SK-N-SH treated with all-trans-retinoic acid at 6 μM for 48 hours (cell line): ENCODE data around the gene TOR3A.
A peak's percentile ranks its signal among the peaks of the same experiment; 100 is the strongest.

Experiments used
- ATAC-seq: fragments of 200-7000 bp; cut with Tn5 transposase; 3 replicates; pipeline ENCODE4 v1.9.1; 2020; ENCODE audit warnings: mild to moderate bottlenecking, moderate library complexity
- ARNTL ChIP-seq: fragments of 450-650 bp; formaldehyde crosslinking; IDR thresholded peaks from 2 replicates; pipeline ENCODE4 v1.5.0; 2020; ENCODE audit warnings: low read depth, mild to moderate bottlenecking, moderate library complexity, borderline replicate concordance
- BACH2 ChIP-seq: fragments of 250-450 bp; sonication (Bioruptor Pico); IDR thresholded peaks from 2 replicates; pipeline ENCODE4 v1.9.0; 2021; ENCODE audit warnings: mild to moderate bottlenecking, borderline replicate concordance
- CREB5 ChIP-seq: fragments of 250-450 bp; sonication (Bioruptor Pico); IDR thresholded peaks from 2 replicates; pipeline ENCODE4 v1.5.1; 2020; ENCODE audit warnings: low read depth, mild to moderate bottlenecking, moderate library complexity
- CSDC2 ChIP-seq: fragments of 250-450 bp; sonication (Bioruptor Pico); IDR thresholded peaks from 2 replicates; pipeline ENCODE4 v1.5.0; 2020; ENCODE audit warnings: mild to moderate bottlenecking, moderate library complexity
- CSRNP3 ChIP-seq: fragments of 250-450 bp; sonication (Bioruptor Pico); IDR thresholded peaks from 2 replicates; pipeline ENCODE4 v1.5.1; 2021; ENCODE audit warnings: mild to moderate bottlenecking, moderate library complexity
- ESRRG ChIP-seq: fragments of 250-450 bp; sonication (Bioruptor Pico); IDR thresholded peaks from 2 replicates; pipeline ENCODE4 v1.6.1; 2021; ENCODE audit warnings: mild to moderate bottlenecking
- GLIS3 ChIP-seq: fragments of 250-450 bp; sonication (Bioruptor Pico); IDR thresholded peaks from 2 replicates; pipeline ENCODE4 v1.5.0; 2020; ENCODE audit warnings: mild to moderate bottlenecking, moderate library complexity
- ISL1 ChIP-seq: fragments of 250-450 bp; sonication (Bioruptor Pico); IDR thresholded peaks from 2 replicates; pipeline ENCODE4 v2.1.2; 2022; ENCODE audit warnings: mild to moderate bottlenecking, moderate library complexity
- PATZ1 ChIP-seq: fragments of 250-450 bp; sonication (Bioruptor Pico); IDR thresholded peaks from 2 replicates; pipeline ENCODE4 v1.8.0; 2020; ENCODE audit warnings: mild to moderate bottlenecking, moderate library complexity, borderline replicate concordance
- POU6F1 ChIP-seq: fragments of 250-450 bp; sonication (Bioruptor Pico); IDR thresholded peaks from 2 replicates; pipeline ENCODE4 v1.8.0; 2021; ENCODE audit warnings: low read depth, mild to moderate bottlenecking, moderate library complexity, borderline replicate concordance
- PPARA ChIP-seq: fragments of 250-450 bp; sonication (Bioruptor Pico); IDR thresholded peaks from 2 replicates; pipeline ENCODE4 v1.5.0; 2020; ENCODE audit warnings: mild to moderate bottlenecking, borderline replicate concordance
- RARB ChIP-seq: fragments of 250-450 bp; sonication (Bioruptor Pico); IDR thresholded peaks from 2 replicates; pipeline ENCODE4 v1.8.0; 2021; ENCODE audit warnings: mild to moderate bottlenecking, moderate library complexity
- SNAI2 ChIP-seq: fragments of 250-450 bp; sonication (Bioruptor Pico); IDR thresholded peaks from 2 replicates; pipeline ENCODE4 v1.5.0; 2020; ENCODE audit warnings: mild to moderate bottlenecking, moderate library complexity
- TCF4 ChIP-seq: fragments of 250-450 bp; sonication (Bioruptor Pico); IDR thresholded peaks from 2 replicates; pipeline ENCODE4 v1.8.0; 2021; ENCODE audit warnings: mild to moderate bottlenecking, moderate library complexity, borderline replicate concordance
- TOX ChIP-seq: fragments of 250-450 bp; sonication (Bioruptor Pico); IDR thresholded peaks from 2 replicates; pipeline ENCODE4 v1.8.0; 2021; ENCODE audit warnings: mild to moderate bottlenecking, moderate library complexity, borderline replicate concordance
- TSHZ2 ChIP-seq: fragments of 250-450 bp; sonication (Bioruptor Pico); IDR thresholded peaks from 2 replicates; pipeline ENCODE4 v1.5.0; 2020; ENCODE audit warnings: mild to moderate bottlenecking, moderate library complexity
- ZC3H10 ChIP-seq: fragments of 250-450 bp; sonication (Bioruptor Pico); IDR thresholded peaks from 2 replicates; pipeline ENCODE4 v1.5.1; 2021; ENCODE audit warnings: mild to moderate bottlenecking, moderate library complexity
- ZFP3 ChIP-seq: fragments of 250-450 bp; sonication (Bioruptor Pico); IDR thresholded peaks from 2 replicates; pipeline ENCODE4 v1.5.0; 2020; ENCODE audit warnings: mild to moderate bottlenecking, moderate library complexity
- ZNF565 ChIP-seq: fragments of 450-650 bp; formaldehyde crosslinking; conservative IDR thresholded peaks from 2 replicates; pipeline ENCODE4 v1.5.0; 2020; ENCODE audit warnings: low read depth, mild to moderate bottlenecking, moderate library complexity
- ZNF70 ChIP-seq: fragments of 450-650 bp; formaldehyde crosslinking; IDR thresholded peaks from 2 replicates; pipeline ENCODE4 v1.5.0; 2020; ENCODE audit warnings: mild to moderate bottlenecking, moderate library complexity
- ZNF8 ChIP-seq: fragments of 450-650 bp; formaldehyde crosslinking; IDR thresholded peaks from 2 replicates; pipeline ENCODE4 v1.5.0; 2020; ENCODE audit warnings: mild to moderate bottlenecking, moderate library complexity

TOR3A gene

GRCh38 chr1:179103999-179104398 is 22.1 kb downstream of the TOR3A start:
- TF ChIP-seq ZFP3 (CRISPR knock-in tag): no peak
- no peak for TF ChIP-seq TOX
- TF ChIP-seq POU6F1 (CRISPR knock-in tag): no peak
- TF ChIP-seq BACH2 (CRISPR knock-in tag): no peak
- TF ChIP-seq ZNF70 (CRISPR knock-in tag): no peak
- TF ChIP-seq CSRNP3 (CRISPR knock-in tag): no peak
- no peak for TF ChIP-seq ZNF565
- TF ChIP-seq GLIS3 (CRISPR knock-in tag): no peak
- no peak for TF ChIP-seq ARNTL (CRISPR knock-in tag)
- no peak for TF ChIP-seq ISL1
- TF ChIP-seq PPARA (CRISPR knock-in tag): no peak
- no peak for TF ChIP-seq ZNF8 (CRISPR knock-in tag)
- TF ChIP-seq RARB (CRISPR knock-in tag): no peak
- TF ChIP-seq TCF4: no peak
- TF ChIP-seq SNAI2 (CRISPR knock-in tag): no peak
- TF ChIP-seq ESRRG (CRISPR knock-in tag): no peak
- no peak for TF ChIP-seq ZC3H10 (CRISPR knock-in tag)
- TF ChIP-seq TSHZ2 (CRISPR knock-in tag): no peak
- no peak for TF ChIP-seq PATZ1 (CRISPR knock-in tag)
- no peak for TF ChIP-seq CREB5 (CRISPR knock-in tag)
- no peak for ATAC-seq

GRCh38 chr1:179104611-179105250 is 22.9 kb downstream of the TOR3A start:
- ATAC-seq: no peak
- TF ChIP-seq ZC3H10 (CRISPR knock-in tag): no peak
- no peak for TF ChIP-seq ZFP3 (CRISPR knock-in tag)
- no peak for TF ChIP-seq ZNF565
- TF ChIP-seq ZNF70 (CRISPR knock-in tag): no peak

GRCh38 chr1:179105393-179105792 is 23.5 kb downstream of the TOR3A start:
- no peak for TF ChIP-seq ZNF70 (CRISPR knock-in tag)
- no peak for TF ChIP-seq ZC3H10 (CRISPR knock-in tag)
- TF ChIP-seq TSHZ2 (CRISPR knock-in tag): no peak
- no peak for TF ChIP-seq POU6F1 (CRISPR knock-in tag)
- TF ChIP-seq CSDC2 (CRISPR knock-in tag): no peak
- TF ChIP-seq BACH2 (CRISPR knock-in tag): no peak
- ATAC-seq: peak; percentile 28; the same call in 2 of the 3 replicates
